NB4 (cell line): ENCODE data around the gene ACACB.

Source experiments
- CTCF ChIP-seq: IDR thresholded peaks from one replicate; pipeline ENCODE4 v1.5.1; 2012; ENCODE audit warnings: low read depth, low read length
- POLR2A ChIP-seq: IDR thresholded peaks from 2 replicates; pipeline ENCODE4 v1.6.1; 2011; ENCODE audit warnings: mild to moderate bottlenecking; ENCODE audit not compliant: insufficient read length; ENCODE audit errors: extremely low read depth
- TF ChIP-seq, protein P1 (sequence below): IDR thresholded peaks from 2 replicates; pipeline ENCODE4 v1.6.1; 2011; ENCODE audit warnings: low read depth, low read length

GRCh38 chr12:109281452-109281851, 165.1 kb downstream of the ACACB start:
- TF ChIP-seq CTCF (no peak), POLR2A (no peak)
- TF ChIP-seq, protein P1, sequence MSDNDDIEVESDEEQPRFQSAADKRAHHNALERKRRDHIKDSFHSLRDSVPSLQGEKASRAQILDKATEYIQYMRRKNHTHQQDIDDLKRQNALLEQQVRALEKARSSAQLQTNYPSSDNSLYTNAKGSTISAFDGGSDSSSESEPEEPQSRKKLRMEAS: no peak
